Medulla oblongata (tissue), 1 donor: Measurements from ENCODE around the gene MELK.

Source experiments
- DNase-seq: peaks from one replicate; pipeline ENCODE4 v3.0.0-alpha.2; 2015; ENCODE audit errors: extremely low spot score

Gene MELK

GRCh38 chr9:36671561-36671960, 98.9 kb downstream of the MELK start:
- DNase-seq, result no peak

- DNase-seq, result no peak
Measured at GRCh38 chr9:36676091-36676490, 103.4 kb downstream of the MELK start.

GRCh38 chr9:36676778-36677485, 104.2 kb downstream of the MELK start:
- no peak for DNase-seq

GRCh38 chr9:36677611-36678010, 104.9 kb downstream of the MELK start:
- DNase-seq, result no peak

- no peak for DNase-seq
Measured at GRCh38 chr9:36679710-36680109, 107.0 kb downstream of the MELK start.

GRCh38 chr9:36686471-36686870, 113.8 kb downstream of the MELK start:
- DNase-seq, result no peak

- no peak for DNase-seq
Measured at GRCh38 chr9:36690412-36691168, 117.9 kb downstream of the MELK start.

GRCh38 chr9:36691671-36692070, 119.0 kb downstream of the MELK start:
- no peak for DNase-seq

GRCh38 chr9:36698984-36699383, 126.3 kb downstream of the MELK start:
- DNase-seq, result no peak

- DNase-seq, result no peak
Measured at GRCh38 chr9:36704148-36704547, 131.5 kb downstream of the MELK start.

- no peak for DNase-seq
Measured at GRCh38 chr9:36713515-36714490, 141.1 kb downstream of the MELK start.

- no peak for DNase-seq
Measured at GRCh38 chr9:36716496-36716895, 143.8 kb downstream of the MELK start.

- DNase-seq, result no peak
Measured at GRCh38 chr9:36717276-36717675, 144.6 kb downstream of the MELK start.

GRCh38 chr9:36718612-36719011, 145.9 kb downstream of the MELK start:
- no peak for DNase-seq

- no peak for DNase-seq
Measured at GRCh38 chr9:36720043-36720442, 147.3 kb downstream of the MELK start.

GRCh38 chr9:36721846-36722588, 149.3 kb downstream of the MELK start:
- DNase-seq, result no peak

- DNase-seq, result no peak
Measured at GRCh38 chr9:36725777-36726356, 153.2 kb downstream of the MELK start.
